Right lobe of liver (tissue), 6 donors: ENCODE data around the gene PPP5C. TPM values are rescaled to one million over a fixed set of nuclear protein-coding genes. Genes with fewer than 3 reads are reported as not detected.
"Not testable (repeated sequence)": the region's sequence is repeated elsewhere in the genome, so short reads cannot be mapped to it uniquely, and the experiment has no call there.

Source experiments
- ATAC-seq, 4 donors: fragments of 200-7000 bp; cut with Tn5 transposase; one replicate each; pipeline ENCODE4 v1.9.1; 2020; ENCODE audit warnings: mild to moderate bottlenecking in 4 of 4, moderate library complexity in 4 of 4
- DNase-seq, 3 donors: peaks; one replicate each; pipeline ENCODE4 v3.0.0-alpha.2; 2020
- H3K27ac ChIP-seq, 3 donors: fragments of 200-600 bp; one replicate each; pipeline ENCODE4 v1.8.0; 2022
- H3K27me3 ChIP-seq, 2 donors: fragments of 200-600 bp; one replicate each; pipeline ENCODE4 v1.8.0; 2022
- H3K36me3 ChIP-seq, 4 donors: fragments of 200-600 bp; sonication (generic) in 1 of 4; one replicate each; pipeline versions ENCODE4 v1.5.1 to v1.8.0; 2017 to 2022; ENCODE audit warnings: control low read depth in 1 of 4
- H3K4me1 ChIP-seq, 4 donors: fragments of 200-600 bp; sonication (generic) in 1 of 4; one replicate each; pipeline versions ENCODE4 v1.5.1 to v1.8.0; 2017 to 2022; ENCODE audit warnings: control low read depth in 1 of 4
- H3K4me3 ChIP-seq, 3 donors: fragments of 200-600 bp; one replicate each; pipeline ENCODE4 v1.8.0; 2022
- H3K9me3 ChIP-seq, 4 donors: fragments of 200-600 bp; sonication (generic) in 1 of 4; one replicate each; pipeline versions ENCODE4 v1.5.1 to v1.8.0; 2017 to 2022; ENCODE audit warnings: control low read depth in 1 of 4
- CTCF ChIP-seq, 4 donors: fragments of 200-600 bp in 3 of 4; fragments of 450-650 bp in 1 of 4; IDR thresholded peaks; one replicate each; pipeline versions ENCODE4 v1.5.1 to v1.8.0; 2016 to 2022; ENCODE audit warnings: antibody characterized with exemption in 4 of 4, mild to moderate bottlenecking in 2 of 4
- POLR2A ChIP-seq: fragments of 450-650 bp; IDR thresholded peaks from one replicate; pipeline ENCODE4 v1.6.1; 2017; ENCODE audit warnings: antibody characterized with exemption, mild to moderate bottlenecking
- WGBS: methylation state at CpG from one replicate; pipeline ENCODE4 v1.1.6; 2018; ENCODE audit warnings: low coverage, low lambda C conversion rate; ENCODE audit not compliant: insufficient coverage; ENCODE audit errors: missing lambda C conversion rate; 5-methylcytosine and 5-hydroxymethylcytosine counted together
- intact Hi-C, 2 donors: fragments of 100-400 bp; cut with DNase I; formaldehyde crosslinking; loops; one replicate each; pipeline versions ENCODE4 v1.11.2 to v1.14.1; 2022
- total RNA-seq, 6 experiments: library from RNA; depleted of rRNA in 2 of 6; stranded (reverse); fragments of >200 nt in 2 of 6; fragmentation: NEBNext Ultra II Directional in 3 of 6; extraction: Animal tissue kit (Norgen Biotek cat#: 25700) in 3 of 6; gene quantifications; one replicate each; pipeline versions ENCODE4 v1.1.0 to v1.2.4, GENCODE V29; 2016 to 2023
- donor health status: DM: no; HTN: yes; CAD: no.
- donor health status: DM: no; HTN: no; CAD: no.
- donor health status: DM: no; HTN: no; CAD: no.
- donor health status: DM: no; HTN: yes; CAD: no.
- donor health status: DM: no; HTN: yes; CAD: no.

The PPP5C gene
- total RNA-seq, 6 experiments from 2014 or later: 23.9 to 47.8 (median 36.0) TPM

DNA sequence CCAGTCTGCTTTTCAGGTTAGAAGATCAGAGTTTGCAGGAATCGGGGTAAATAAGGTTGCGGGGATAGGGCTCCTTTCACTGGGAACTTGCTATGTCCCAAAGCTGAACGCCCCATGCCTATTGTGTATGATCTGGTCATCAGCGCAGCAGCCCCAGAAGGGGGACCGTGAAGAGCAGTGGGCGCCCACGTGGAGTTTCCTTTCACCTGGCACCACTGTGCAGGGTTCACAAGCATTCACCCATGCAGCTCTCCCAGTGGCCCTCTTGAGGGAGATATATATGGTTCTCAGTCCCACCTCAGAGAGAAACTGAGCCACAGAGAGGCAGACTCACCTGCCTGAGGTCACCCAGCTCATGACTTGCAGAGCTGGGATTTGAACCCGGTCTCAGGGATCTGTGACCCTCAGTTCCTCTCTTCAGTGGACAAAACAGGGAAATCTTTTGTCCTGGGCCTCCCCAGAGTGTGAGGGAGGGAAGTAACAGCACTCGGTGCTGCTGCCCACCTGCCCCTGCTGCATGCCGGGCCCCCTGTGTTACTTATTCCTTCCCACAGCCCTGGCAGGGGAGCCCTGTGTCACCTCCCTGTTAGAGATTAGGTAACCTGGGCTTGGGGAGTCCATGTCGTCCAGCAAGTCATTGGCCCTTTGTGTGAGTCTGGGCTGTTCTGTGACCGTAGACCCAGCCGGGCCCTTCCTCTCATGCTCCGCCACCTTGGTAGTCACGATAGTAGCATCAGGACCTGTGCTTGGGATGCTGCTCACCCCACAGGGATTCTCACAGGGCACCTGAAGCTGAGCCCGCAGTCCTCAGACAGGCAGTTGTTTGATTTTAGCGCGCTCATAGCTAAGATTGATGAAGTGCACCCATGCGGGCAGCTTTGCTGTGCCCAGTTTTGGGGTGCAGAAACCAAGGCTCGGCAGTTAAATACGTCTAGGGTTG is 27.9 kb downstream of the PPP5C start:
- no peak for ATAC-seq

GRCh38 chr19:46375476-46376067 is 28.7 kb downstream of the PPP5C start:
- not testable (repeated sequence) for ATAC-seq

More for the DNA sequence above, 27.9 kb downstream of the PPP5C start:
- Histone ChIP-seq H3K27me3 (no peaks in the 10 kb centered on the region), H3K9me3 (no peaks in the 10 kb centered on the region), H3K4me1 (peaks cover 0 to 15% (median 7%) of the 10 kb centered on the region in 4 donors), H3K4me3 (no peak overlapping the region), H3K36me3 (peaks cover 0 to 34% (median 5%) of the 10 kb centered on the region in 4 donors), H3K27ac (no peak overlapping the region)
- peak; percentile 14 to 36 (median 16) for DNase-seq
- 81% methylated on average over 6 of the region's 21 CpGs for WGBS
- intact Hi-C loops: no loop called here
- TF ChIP-seq POLR2A: no peak
- no peak for TF ChIP-seq CTCF (IDR thresholded peaks at IDR 0.05)

GRCh38 chr19:46376241-46377153 is 29.6 kb downstream of the PPP5C start:
- no peak overlapping the region for H3K4me3 ChIP-seq
- H3K36me3 ChIP-seq: peaks cover 0 to 42% (median 10%) of the 10 kb centered on the region in 4 donors
- H3K4me1 ChIP-seq: peaks cover 0 to 15% (median 7%) of the 10 kb centered on the region in 4 donors
- WGBS: 97% methylated on average over 11 of the region's 20 CpGs
- no peak for TF ChIP-seq CTCF (IDR thresholded peaks at IDR 0.05)
- no peak for TF ChIP-seq POLR2A
- intact Hi-C loops: no loop called here
- H3K9me3 ChIP-seq: no peaks in the 10 kb centered on the region
- DNase-seq (peak; percentile 14 to 37 (median 32)), ATAC-seq (no peak)
- no peak overlapping the region for H3K27ac ChIP-seq
- no peaks in the 10 kb centered on the region for H3K27me3 ChIP-seq

More at GRCh38 chr19:46375476-46376067, 28.7 kb downstream of the PPP5C start:
- H3K9me3 ChIP-seq, H3K4me3 ChIP-seq, H3K27ac ChIP-seq, intact Hi-C loops, H3K27me3 ChIP-seq: not testable (repeated sequence)
- DNase-seq: peak; percentile 16 to 37 (median 31)
- H3K4me1 ChIP-seq: peaks cover 0 to 15% (median 7%) of the 10 kb centered on the region in 4 donors
- H3K36me3 ChIP-seq: peaks cover 0 to 34% (median 7%) of the 10 kb centered on the region in 4 donors
- no CpG with 5 or more reads among the region's 22 CpGs for WGBS

DNA sequence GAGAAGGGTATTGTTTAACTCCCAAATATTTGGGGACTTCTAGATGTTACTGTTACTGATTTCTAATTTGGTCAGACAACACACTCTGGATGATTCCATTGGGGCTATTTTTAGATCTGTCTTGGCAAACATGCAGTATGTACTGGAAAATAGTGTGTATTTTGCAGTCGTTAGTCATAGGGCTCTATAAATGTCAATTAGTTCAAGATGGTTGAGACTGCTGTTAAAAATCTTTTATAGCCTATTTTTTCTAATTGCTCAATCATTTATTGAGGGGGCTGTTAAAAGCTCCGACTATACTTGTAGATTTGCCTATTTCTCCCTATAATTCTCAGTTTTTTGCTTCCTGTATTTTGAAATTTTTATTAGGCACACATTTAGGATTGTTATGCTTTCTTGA is 31.4 kb downstream of the PPP5C start:
- no peak overlapping the region for H3K27ac ChIP-seq
- no peaks in the 10 kb centered on the region for H3K9me3 ChIP-seq
- no peaks in the 10 kb centered on the region for H3K27me3 ChIP-seq
- peaks cover 4 to 54% (median 16%) of the 10 kb centered on the region in 4 donors for H3K36me3 ChIP-seq
- DNase-seq (no peak), ATAC-seq (peak in 2 of 4 donors; percentile 16 to 45)
- TF ChIP-seq CTCF (IDR thresholded peaks at IDR 0.05): no peak
- TF ChIP-seq POLR2A: no peak
- peaks cover 0 to 14% (median 7%) of the 10 kb centered on the region in 4 donors for H3K4me1 ChIP-seq
- no peak overlapping the region for H3K4me3 ChIP-seq
- intact Hi-C loops: no loop called here
- WGBS: 35% methylated on average over 2 of the region's 2 CpGs
